ENCODE data around the gene CAMTA1. TPM values are rescaled to one million over a fixed set of nuclear protein-coding genes. Genes with fewer than 3 reads are reported as not detected.
A peak's percentile ranks its signal among the peaks of the same experiment; 100 is the strongest.

Gene CAMTA1
- total and polyA plus RNA-seq, 9 of the 15 experiments (the other 6 are each of a cell fraction or from before 2014, with no cell fraction given), result 43.9 to 161 (median 65.9) TPM

DNA sequence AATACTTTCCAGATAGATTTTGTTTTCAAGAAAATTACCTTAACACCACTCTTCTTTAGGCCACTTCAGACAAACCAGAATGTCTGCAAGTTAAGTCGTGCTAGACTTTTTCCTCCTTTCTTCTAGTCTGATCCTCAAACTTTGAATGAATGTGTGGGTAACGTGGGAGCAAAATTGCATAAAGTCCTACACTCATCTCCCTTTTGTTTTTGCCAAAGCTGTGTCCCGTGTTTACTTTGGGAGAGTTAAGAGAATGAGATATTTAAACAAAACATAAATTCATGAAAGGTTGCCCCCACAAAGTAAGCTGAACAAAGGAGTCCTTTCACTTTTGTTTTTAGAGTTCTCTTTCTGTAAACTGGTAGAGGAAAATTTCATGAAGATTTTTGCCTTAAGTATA lies 969.0 kb downstream of the CAMTA1 start:
- FAIRE-seq, result no peak

DNA sequence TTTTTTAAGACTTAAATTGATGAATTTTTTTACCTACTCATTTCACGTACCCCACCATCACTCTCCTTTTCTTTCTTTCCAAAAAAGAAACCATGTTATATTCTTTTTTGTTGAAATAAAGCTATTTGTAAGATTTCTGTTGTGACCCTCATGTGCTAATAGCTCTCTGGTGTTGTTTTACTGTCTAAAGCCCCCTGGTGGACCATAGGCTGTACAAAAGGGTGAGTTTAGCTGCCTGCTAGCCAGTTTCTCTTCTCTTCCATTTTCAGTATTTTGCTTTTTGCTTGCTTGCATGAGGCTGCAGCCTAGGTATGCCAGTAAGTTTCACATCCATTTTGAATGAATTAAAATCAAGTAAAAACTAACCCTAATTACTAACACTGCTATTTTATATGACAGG lies 970.2 kb downstream of the CAMTA1 start:
- Histone ChIP-seq H3K79me2 (ENCODE audit: control insufficient read depth, insufficient read depth, low read length) (no peaks in the 10 kb centered on the region), H3K9ac (ENCODE audit: insufficient read depth in 1 of 2, low read depth in 2 of 2, low read length in 2 of 2) (no peak overlapping the region), H3K27ac (ENCODE audit: extremely low read depth, low read depth, low read length) (no peak overlapping the region), H3K36me3 (ENCODE audit: control insufficient read depth, insufficient read depth, low read length) (no peaks in the 10 kb centered on the region), H3K9me1 (ENCODE audit: control insufficient read depth, insufficient read depth, low read length) (no peaks in the 10 kb centered on the region), H4K20me1 (replicated peaks; ENCODE audit: control insufficient read depth, insufficient read depth, low read length) (no peaks in the 10 kb centered on the region), H3K4me2 (ENCODE audit: insufficient read depth, low read length) (no peak overlapping the region), H3K27me3 (ENCODE audit: control insufficient read depth in 2 of 2, insufficient read depth in 2 of 2, low read length in 2 of 2) (peaks cover 8 to 23% of the 10 kb centered on the region in 2 experiments), H3K4me1 (replicated peaks in 1 of 2; ENCODE audit: control insufficient read depth in 2 of 2, insufficient read depth in 2 of 2, low read length in 2 of 2) (no peaks in the 10 kb centered on the region), H3K9me3 (replicated peaks; ENCODE audit: control insufficient read depth, insufficient read depth, low read depth, low read length) (no peaks in the 10 kb centered on the region), H3K4me3 (no peak overlapping the region), H2AFZ (ENCODE audit: low read depth, low read length) (peak overlapping the region; percentile 42; the same call in 1 of the 2 replicates)
- BruUV-seq (replicated peaks), result no TSS peak
- peak in 3 of 4 experiments; percentile 28 to 44 (median 29) for DNase-seq (ENCODE audit: extremely low read depth in 1 of 4, low spot score in 3 of 4)
- intact Hi-C loops (cut with micrococcal nuclease), result no loop called here
- ChIA-PET POLR2A (interaction anchor here (0.8 to 1.2 kb wide), 4 partner anchors 14 to 86 kb away, joined by 3 to 4 read pairs (median 4); partner anchors contain the start of gene VAMP3), CTCF (ENCODE audit: low intra/inter-chr PET ratio) (no interaction called here)
- in situ Hi-C loops (cut with MboI), result no loop called here
- WGBS (ENCODE audit: insufficient coverage, low coverage, missing lambda C conversion rate), result 20% methylated on average over 1 of the region's 1 CpG
- peak; percentile 85 for ATAC-seq
- peak; percentile 37 for FAIRE-seq
- TF ChIP-seq, protein P1, sequence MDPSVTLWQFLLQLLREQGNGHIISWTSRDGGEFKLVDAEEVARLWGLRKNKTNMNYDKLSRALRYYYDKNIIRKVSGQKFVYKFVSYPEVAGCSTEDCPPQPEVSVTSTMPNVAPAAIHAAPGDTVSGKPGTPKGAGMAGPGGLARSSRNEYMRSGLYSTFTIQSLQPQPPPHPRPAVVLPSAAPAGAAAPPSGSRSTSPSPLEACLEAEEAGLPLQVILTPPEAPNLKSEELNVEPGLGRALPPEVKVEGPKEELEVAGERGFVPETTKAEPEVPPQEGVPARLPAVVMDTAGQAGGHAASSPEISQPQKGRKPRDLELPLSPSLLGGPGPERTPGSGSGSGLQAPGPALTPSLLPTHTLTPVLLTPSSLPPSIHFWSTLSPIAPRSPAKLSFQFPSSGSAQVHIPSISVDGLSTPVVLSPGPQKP (CRISPR knock-in tag; IDR thresholded peaks at IDR 0.05), result no peak
- 0 out of 2 replicates have a peak, but pooled peaks have one; percentile 87 for TF ChIP-seq EZH2 (IDR thresholded peaks at IDR 0.05; ENCODE audit: borderline replicate concordance, low read depth, low read length)
- TF ChIP-seq RAD21 (CRISPR knock-in tag; conservative IDR thresholded peaks at IDR 0.05 in 1 of 2, IDR thresholded peaks at IDR 0.05 in 1 of 2), result peak in 1 of 2 experiments; percentile 28; a peak in 1 of 4 replicates
- 0 out of 2 replicates have a peak, but pooled peaks have one; percentile 15 for TF ChIP-seq BMI1 (IDR thresholded peaks at IDR 0.05; ENCODE audit: low read length)
- TF ChIP-seq, protein P2, sequence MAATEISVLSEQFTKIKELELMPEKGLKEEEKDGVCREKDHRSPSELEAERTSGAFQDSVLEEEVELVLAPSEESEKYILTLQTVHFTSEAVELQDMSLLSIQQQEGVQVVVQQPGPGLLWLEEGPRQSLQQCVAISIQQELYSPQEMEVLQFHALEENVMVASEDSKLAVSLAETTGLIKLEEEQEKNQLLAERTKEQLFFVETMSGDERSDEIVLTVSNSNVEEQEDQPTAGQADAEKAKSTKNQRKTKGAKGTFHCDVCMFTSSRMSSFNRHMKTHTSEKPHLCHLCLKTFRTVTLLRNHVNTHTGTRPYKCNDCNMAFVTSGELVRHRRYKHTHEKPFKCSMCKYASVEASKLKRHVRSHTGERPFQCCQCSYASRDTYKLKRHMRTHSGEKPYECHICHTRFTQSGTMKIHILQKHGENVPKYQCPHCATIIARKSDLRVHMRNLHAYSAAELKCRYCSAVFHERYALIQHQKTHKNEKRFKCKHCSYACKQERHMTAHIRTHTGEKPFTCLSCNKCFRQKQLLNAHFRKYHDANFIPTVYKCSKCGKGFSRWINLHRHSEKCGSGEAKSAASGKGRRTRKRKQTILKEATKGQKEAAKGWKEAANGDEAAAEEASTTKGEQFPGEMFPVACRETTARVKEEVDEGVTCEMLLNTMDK (IDR thresholded peaks at IDR 0.05; ENCODE audit: borderline replicate concordance, insufficient read depth, low read depth, low read length, poor library complexity, severe bottlenecking), result peak; percentile 79
- TF ChIP-seq, protein P3, sequence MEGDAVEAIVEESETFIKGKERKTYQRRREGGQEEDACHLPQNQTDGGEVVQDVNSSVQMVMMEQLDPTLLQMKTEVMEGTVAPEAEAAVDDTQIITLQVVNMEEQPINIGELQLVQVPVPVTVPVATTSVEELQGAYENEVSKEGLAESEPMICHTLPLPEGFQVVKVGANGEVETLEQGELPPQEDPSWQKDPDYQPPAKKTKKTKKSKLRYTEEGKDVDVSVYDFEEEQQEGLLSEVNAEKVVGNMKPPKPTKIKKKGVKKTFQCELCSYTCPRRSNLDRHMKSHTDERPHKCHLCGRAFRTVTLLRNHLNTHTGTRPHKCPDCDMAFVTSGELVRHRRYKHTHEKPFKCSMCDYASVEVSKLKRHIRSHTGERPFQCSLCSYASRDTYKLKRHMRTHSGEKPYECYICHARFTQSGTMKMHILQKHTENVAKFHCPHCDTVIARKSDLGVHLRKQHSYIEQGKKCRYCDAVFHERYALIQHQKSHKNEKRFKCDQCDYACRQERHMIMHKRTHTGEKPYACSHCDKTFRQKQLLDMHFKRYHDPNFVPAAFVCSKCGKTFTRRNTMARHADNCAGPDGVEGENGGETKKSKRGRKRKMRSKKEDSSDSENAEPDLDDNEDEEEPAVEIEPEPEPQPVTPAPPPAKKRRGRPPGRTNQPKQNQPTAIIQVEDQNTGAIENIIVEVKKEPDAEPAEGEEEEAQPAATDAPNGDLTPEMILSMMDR (IDR thresholded peaks at IDR 0.05 in 2 of 3, conservative IDR thresholded peaks at IDR 0.05 in 1 of 3; ENCODE audit: insufficient read depth in 2 of 3, low read depth in 1 of 3, low read length in 3 of 3), result peak; percentile 49 to 55 (median 53); a peak in 4 of 6 replicates

More for the DNA sequence above, 969.0 kb downstream of the CAMTA1 start:
- H3K27ac ChIP-seq (ENCODE audit: extremely low read depth, low read depth, low read length), result no peak overlapping the region
- ChIA-PET POLR2A (no interaction called here), CTCF (ENCODE audit: low intra/inter-chr PET ratio) (interaction anchor here (6.1 kb wide), 1 partner anchor 86 kb away, joined by 58 read pairs; no protein-coding TSS in a partner anchor)
- H3K9ac ChIP-seq (ENCODE audit: insufficient read depth in 1 of 2, low read depth in 2 of 2, low read length in 2 of 2), result no peak overlapping the region
- ATAC-seq, result no peak
- H2AFZ ChIP-seq (ENCODE audit: low read depth, low read length), result no peak overlapping the region
- TF ChIP-seq TSC22D4 (tag; IDR thresholded peaks at IDR 0.05), result no peak
- TF ChIP-seq BMI1 (IDR thresholded peaks at IDR 0.05; ENCODE audit: low read length), result peak; percentile 12; the same call in 1 of the 2 replicates
- WGBS (ENCODE audit: insufficient coverage, low coverage, missing lambda C conversion rate), result 5% methylated on average over 3 of the region's 3 CpGs
- BruUV-seq (replicated peaks), result no TSS peak
- H3K4me1 ChIP-seq (replicated peaks in 1 of 2; ENCODE audit: control insufficient read depth in 2 of 2, insufficient read depth in 2 of 2, low read length in 2 of 2), result no peaks in the 10 kb centered on the region
- intact Hi-C loops (cut with micrococcal nuclease) (loop anchor here (5.0 kb wide), 1 partner anchor 148 kb away; no protein-coding TSS in a partner anchor), in situ Hi-C loops (cut with MboI) (loop anchor here (5.0 kb wide), 1 partner anchor 82 kb away; no protein-coding TSS in a partner anchor)
- peaks cover 17 to 32% of the 10 kb centered on the region in 2 experiments for H3K27me3 ChIP-seq (ENCODE audit: control insufficient read depth in 2 of 2, insufficient read depth in 2 of 2, low read length in 2 of 2)
- no peaks in the 10 kb centered on the region for H3K9me1 ChIP-seq (ENCODE audit: control insufficient read depth, insufficient read depth, low read length)
- DNase-seq (ENCODE audit: extremely low read depth in 1 of 4, low spot score in 3 of 4), result no peak
- H3K36me3 ChIP-seq (ENCODE audit: control insufficient read depth, insufficient read depth, low read length), result no peaks in the 10 kb centered on the region
- H3K9me3 ChIP-seq (replicated peaks; ENCODE audit: control insufficient read depth, insufficient read depth, low read depth, low read length), result no peaks in the 10 kb centered on the region
- H4K20me1 ChIP-seq (replicated peaks; ENCODE audit: control insufficient read depth, insufficient read depth, low read length), result 0 out of 2 replicates have a peak, but pooled peaks cover 5% of the 10 kb centered on the region
- no peak overlapping the region for H3K4me3 ChIP-seq
- H3K79me2 ChIP-seq (ENCODE audit: control insufficient read depth, insufficient read depth, low read length), result no peaks in the 10 kb centered on the region
- H3K4me2 ChIP-seq (ENCODE audit: insufficient read depth, low read length), result no peak overlapping the region
